Measurements from ENCODE around the gene CEP83. TPM values are rescaled to one million over a fixed set of nuclear protein-coding genes. Genes with fewer than 3 reads are reported as not detected.

The CEP83 gene
- total RNA-seq, 2 donors from 2014 or later: 10.3 to 17.5 TPM

GRCh38 chr12:94304012-94304411 is 155.7 kb downstream of the CEP83 start:
- Histone ChIP-seq H3K9me3 (no peaks in the 10 kb centered on the region), H3K27me3 (no peaks in the 10 kb centered on the region), H3K27ac (no peak overlapping the region), H3K9ac (ENCODE audit: low read depth in 2 of 2, low read length in 2 of 2) (no peak overlapping the region), H3K4me3 (no peak overlapping the region), H3K36me3 (no peaks in the 10 kb centered on the region), H3K4me1 (no peaks in the 10 kb centered on the region)
- no peak for DNase-seq
- intact Hi-C loops (cut with DNase I): no loop called here
- TF ChIP-seq, protein P1, sequence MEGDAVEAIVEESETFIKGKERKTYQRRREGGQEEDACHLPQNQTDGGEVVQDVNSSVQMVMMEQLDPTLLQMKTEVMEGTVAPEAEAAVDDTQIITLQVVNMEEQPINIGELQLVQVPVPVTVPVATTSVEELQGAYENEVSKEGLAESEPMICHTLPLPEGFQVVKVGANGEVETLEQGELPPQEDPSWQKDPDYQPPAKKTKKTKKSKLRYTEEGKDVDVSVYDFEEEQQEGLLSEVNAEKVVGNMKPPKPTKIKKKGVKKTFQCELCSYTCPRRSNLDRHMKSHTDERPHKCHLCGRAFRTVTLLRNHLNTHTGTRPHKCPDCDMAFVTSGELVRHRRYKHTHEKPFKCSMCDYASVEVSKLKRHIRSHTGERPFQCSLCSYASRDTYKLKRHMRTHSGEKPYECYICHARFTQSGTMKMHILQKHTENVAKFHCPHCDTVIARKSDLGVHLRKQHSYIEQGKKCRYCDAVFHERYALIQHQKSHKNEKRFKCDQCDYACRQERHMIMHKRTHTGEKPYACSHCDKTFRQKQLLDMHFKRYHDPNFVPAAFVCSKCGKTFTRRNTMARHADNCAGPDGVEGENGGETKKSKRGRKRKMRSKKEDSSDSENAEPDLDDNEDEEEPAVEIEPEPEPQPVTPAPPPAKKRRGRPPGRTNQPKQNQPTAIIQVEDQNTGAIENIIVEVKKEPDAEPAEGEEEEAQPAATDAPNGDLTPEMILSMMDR (IDR thresholded peaks at IDR 0.05): no peak

DNA sequence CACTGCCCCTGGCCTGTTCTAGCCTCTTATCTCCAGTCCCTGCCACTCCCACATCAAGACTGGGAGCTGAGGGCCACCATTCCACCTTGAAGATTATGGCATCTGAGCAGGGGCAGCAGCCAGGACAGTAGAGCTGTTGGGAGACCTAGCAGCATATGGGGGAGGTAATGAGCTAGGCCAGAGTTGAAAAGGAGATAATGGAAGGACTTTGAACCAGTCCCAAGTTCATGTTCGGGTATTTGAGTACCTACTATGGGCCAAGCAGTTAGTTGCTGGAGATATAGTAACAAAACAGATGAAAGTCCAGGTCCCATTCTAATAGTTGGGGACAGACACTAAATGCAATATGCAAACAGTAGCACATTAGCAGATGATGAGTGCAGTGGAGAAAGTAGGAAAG is 159.8 kb downstream of the CEP83 start:
- H3K4me3 ChIP-seq: no peak overlapping the region
- H3K27ac ChIP-seq: no peak overlapping the region
- H3K9me3 ChIP-seq: no peaks in the 10 kb centered on the region
- TF ChIP-seq, protein P1 (IDR thresholded peaks at IDR 0.05): no peak
- no peak for DNase-seq
- no peak overlapping the region for H3K9ac ChIP-seq (ENCODE audit: low read depth in 2 of 2, low read length in 2 of 2)
- intact Hi-C loops (cut with DNase I): no loop called here
- H3K36me3 ChIP-seq: no peaks in the 10 kb centered on the region
- no peaks in the 10 kb centered on the region for H3K27me3 ChIP-seq
- no peaks in the 10 kb centered on the region for H3K4me1 ChIP-seq

DNA sequence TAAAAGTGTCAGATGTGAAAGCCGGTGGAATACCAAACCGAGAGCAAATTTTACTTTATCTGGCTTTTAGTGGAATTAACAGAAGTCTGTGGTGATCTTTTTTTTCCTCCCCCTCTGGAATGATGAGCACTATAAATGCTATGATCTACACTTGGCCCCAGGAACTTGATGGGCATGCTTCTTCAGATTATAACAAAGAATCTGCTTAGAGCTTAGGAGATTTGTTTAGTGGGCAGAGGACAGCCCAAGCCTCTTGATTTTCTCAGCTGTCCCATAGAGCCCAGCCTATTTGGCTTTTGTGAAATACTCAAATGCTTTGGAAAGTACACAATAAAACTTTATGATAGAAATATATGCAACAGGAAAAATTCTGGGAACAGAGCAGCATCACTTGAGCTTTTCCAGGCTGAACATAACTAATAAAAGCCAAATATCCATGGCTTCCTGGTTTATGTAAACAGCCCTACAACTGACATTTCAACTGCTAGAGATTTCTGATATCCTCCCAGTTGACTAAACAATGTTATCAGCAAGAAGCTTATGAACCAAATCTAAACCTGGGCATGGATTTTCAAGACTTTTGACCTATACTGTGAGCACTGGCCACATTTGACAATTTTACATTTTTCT is 161.7 kb downstream of the CEP83 start:
- H3K27ac ChIP-seq: peak overlapping the region; percentile 1

DNA sequence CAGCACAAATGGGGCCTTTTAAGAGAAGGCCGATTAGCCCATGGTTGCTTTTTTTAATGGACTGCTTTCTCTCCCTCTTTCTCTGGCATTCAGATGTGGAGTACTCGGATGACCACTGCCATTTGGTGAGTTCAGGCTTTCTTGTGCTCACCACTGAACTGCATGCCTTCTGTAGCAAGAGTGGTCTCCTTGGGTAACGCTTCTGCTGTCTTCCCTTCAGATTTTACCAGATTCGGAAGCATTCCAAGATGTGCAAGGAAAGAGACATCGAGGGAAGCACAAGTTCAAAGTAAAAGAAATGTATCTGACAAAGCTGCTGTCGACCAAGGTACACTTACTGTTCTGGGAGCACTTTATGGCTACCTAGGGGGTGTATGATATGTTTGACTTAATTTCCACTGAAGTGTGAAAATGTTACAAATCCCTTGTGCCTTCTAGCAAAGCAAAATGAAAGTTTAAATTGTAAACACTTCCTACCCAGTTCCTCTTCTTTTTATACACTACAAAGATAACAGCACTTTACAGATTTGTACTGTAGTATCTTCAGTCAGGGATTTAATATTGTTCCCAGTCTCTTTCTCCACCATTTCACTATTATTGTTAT is 162.5 kb downstream of the CEP83 start:
- Histone ChIP-seq H3K4me1 (no peaks in the 10 kb centered on the region), H3K27ac (peak overlapping the region; percentile 10), H3K27me3 (no peaks in the 10 kb centered on the region), H3K9ac (ENCODE audit: low read depth in 2 of 2, low read length in 2 of 2) (no peak overlapping the region), H3K36me3 (no peaks in the 10 kb centered on the region), H3K9me3 (no peaks in the 10 kb centered on the region), H3K4me3 (no peak overlapping the region)
- no peak for DNase-seq
- TF ChIP-seq, protein P1 (IDR thresholded peaks at IDR 0.05): no peak
- intact Hi-C loops (cut with DNase I): no loop called here

More for the DNA sequence above, 161.7 kb downstream of the CEP83 start:
- H3K9me3 ChIP-seq: no peaks in the 10 kb centered on the region
- intact Hi-C loops (cut with DNase I): no loop called here
- H3K9ac ChIP-seq (ENCODE audit: low read depth in 2 of 2, low read length in 2 of 2): no peak overlapping the region
- H3K4me1 ChIP-seq: no peaks in the 10 kb centered on the region
- H3K27me3 ChIP-seq: no peaks in the 10 kb centered on the region
- TF ChIP-seq, protein P1 (IDR thresholded peaks at IDR 0.05): no peak
- H3K4me3 ChIP-seq: no peak overlapping the region
- H3K36me3 ChIP-seq: no peaks in the 10 kb centered on the region
- DNase-seq: no peak

DNA sequence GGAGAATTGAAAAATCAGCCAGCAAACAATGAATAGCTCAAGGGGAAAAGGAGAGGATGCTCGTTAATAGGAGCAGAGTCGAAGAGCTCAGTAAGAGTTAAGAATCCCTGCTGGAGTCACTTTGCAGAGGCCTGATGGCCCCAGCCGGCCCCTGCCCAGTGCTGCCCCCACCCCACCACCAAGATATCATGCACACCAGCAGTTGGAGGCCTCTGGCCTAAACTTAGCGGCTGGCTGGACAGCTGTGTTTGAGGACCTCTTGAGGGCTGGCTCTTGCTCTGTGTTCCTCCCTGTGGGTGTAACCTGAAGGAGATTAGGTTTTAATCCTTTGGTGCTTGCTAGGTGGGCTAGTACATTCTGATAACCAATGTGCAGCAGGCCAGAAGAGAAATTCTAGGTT is 169.3 kb downstream of the CEP83 start:
- Histone ChIP-seq H3K9me3 (no peaks in the 10 kb centered on the region), H3K4me1 (peaks cover 5% of the 10 kb centered on the region), H3K27me3 (no peaks in the 10 kb centered on the region), H3K9ac (ENCODE audit: low read depth in 2 of 2, low read length in 2 of 2) (no peak overlapping the region), H3K4me3 (no peak overlapping the region), H3K27ac (no peak overlapping the region), H3K36me3 (no peaks in the 10 kb centered on the region)
- no peak for DNase-seq
- TF ChIP-seq, protein P1 (IDR thresholded peaks at IDR 0.05): no peak
- intact Hi-C loops (cut with DNase I): no loop called here

All from colonic mucosa (tissue), 4 donors.